GM20000 (cell line): ENCODE measurements around the gene SHH.

Experiments used
- DNase-seq: peaks from one replicate; pipeline ENCODE4 v3.0.0; 2012; ENCODE audit warnings: low spot score
- CTCF ChIP-seq: IDR thresholded peaks from 2 replicates; pipeline ENCODE4 v1.5.1; 2012; ENCODE audit warnings: mild to moderate bottlenecking, control low read depth; ENCODE audit errors: extremely low read depth, missing control alignments

The SHH gene

GRCh38 chr7:155766966-155767916 lies 45.0 kb downstream of the SHH start:
- no peak for DNase-seq
- no peak for TF ChIP-seq CTCF

- no peak for TF ChIP-seq CTCF
- DNase-seq: no peak
Measured at GRCh38 chr7:155766386-155766785, 45.9 kb downstream of the SHH start.

GRCh38 chr7:155765458-155765857 lies 46.8 kb downstream of the SHH start:
- DNase-seq: no peak
- no peak for TF ChIP-seq CTCF

GRCh38 chr7:155764438-155764793 lies 47.8 kb downstream of the SHH start:
- TF ChIP-seq CTCF: no peak
- DNase-seq: peak; percentile 45

- TF ChIP-seq CTCF: no peak
- peak; percentile 66 for DNase-seq
Measured at GRCh38 chr7:155763691-155764437, 48.4 kb downstream of the SHH start.

GRCh38 chr7:155763122-155763521 lies 49.1 kb downstream of the SHH start:
- TF ChIP-seq CTCF: no peak
- no peak for DNase-seq

GRCh38 chr7:155762655-155763054 lies 49.6 kb downstream of the SHH start:
- no peak for TF ChIP-seq CTCF
- DNase-seq: no peak
